ENCODE results near the gene KCNMA1.

The KCNMA1 gene

GRCh38 chr10:77249901-77250459, 387.6 kb downstream of the KCNMA1 start:
- H3K4me3 Mint-ChIP-seq: no peak overlapping the region
- no peaks in the 10 kb centered on the region for H3K9me3 Mint-ChIP-seq
- H3K27me3 Mint-ChIP-seq: no peaks in the 10 kb centered on the region
- no peaks in the 10 kb centered on the region for H3K36me3 Mint-ChIP-seq (ENCODE audit: low read depth)
- ATAC-seq (no peak), DNase-seq (no peak)
- H3K4me1 Mint-ChIP-seq: peaks cover 16% of the 10 kb centered on the region
- H3K27ac Mint-ChIP-seq: no peak overlapping the region

GRCh38 chr10:77248104-77248790, 389.4 kb downstream of the KCNMA1 start:
- Mint-ChIP-seq H3K4me3 (no peak overlapping the region), H3K27ac (no peak overlapping the region), H3K4me1 (peaks cover 12% of the 10 kb centered on the region), H3K27me3 (no peaks in the 10 kb centered on the region), H3K9me3 (no peaks in the 10 kb centered on the region), H3K36me3 (ENCODE audit: low read depth) (no peaks in the 10 kb centered on the region)
- DNase-seq: no peak
- no peak for ATAC-seq

GRCh38 chr10:77247031-77247990, 390.3 kb downstream of the KCNMA1 start:
- Mint-ChIP-seq H3K9me3 (no peaks in the 10 kb centered on the region), H3K4me3 (no peak overlapping the region), H3K36me3 (ENCODE audit: low read depth) (no peaks in the 10 kb centered on the region), H3K4me1 (peaks cover 12% of the 10 kb centered on the region), H3K27me3 (peaks cover 3% of the 10 kb centered on the region), H3K27ac (no peak overlapping the region)
- no peak for DNase-seq
- ATAC-seq: no peak

- no peak for DNase-seq
These were observed 391.7 kb downstream of the KCNMA1 start for GRCh38 chr10:77245953-77246352.

GRCh38 chr10:77244746-77245145, 392.9 kb downstream of the KCNMA1 start:
- no peaks in the 10 kb centered on the region for H3K9me3 Mint-ChIP-seq

More at GRCh38 chr10:77245953-77246352, 391.7 kb downstream of the KCNMA1 start:
- Mint-ChIP-seq H3K4me1 (peaks cover 8% of the 10 kb centered on the region), H3K27me3 (peaks cover 3% of the 10 kb centered on the region), H3K4me3 (no peak overlapping the region), H3K36me3 (ENCODE audit: low read depth) (no peaks in the 10 kb centered on the region), H3K9me3 (no peaks in the 10 kb centered on the region), H3K27ac (no peak overlapping the region)
- ATAC-seq: no peak

GRCh38 chr10:77244286-77244685, 393.3 kb downstream of the KCNMA1 start:
- no peaks in the 10 kb centered on the region for H3K36me3 Mint-ChIP-seq (ENCODE audit: low read depth)
- H3K27ac Mint-ChIP-seq: no peak overlapping the region
- H3K4me3 Mint-ChIP-seq: no peak overlapping the region
- H3K4me1 Mint-ChIP-seq: peaks cover 8% of the 10 kb centered on the region
- DNase-seq (no peak), ATAC-seq (no peak)
- H3K9me3 Mint-ChIP-seq: no peaks in the 10 kb centered on the region
- H3K27me3 Mint-ChIP-seq: peaks cover 3% of the 10 kb centered on the region

More at GRCh38 chr10:77244746-77245145, 392.9 kb downstream of the KCNMA1 start:
- DNase-seq: no peak
- peaks cover 3% of the 10 kb centered on the region for H3K27me3 Mint-ChIP-seq
- H3K27ac Mint-ChIP-seq: no peak overlapping the region
- H3K4me1 Mint-ChIP-seq: peaks cover 8% of the 10 kb centered on the region
- H3K36me3 Mint-ChIP-seq (ENCODE audit: low read depth): no peaks in the 10 kb centered on the region
- H3K4me3 Mint-ChIP-seq: no peak overlapping the region
- ATAC-seq: no peak

GRCh38 chr10:77241350-77241725, 396.3 kb downstream of the KCNMA1 start:
- Mint-ChIP-seq H3K4me1 (peaks cover 5% of the 10 kb centered on the region), H3K27ac (no peak overlapping the region), H3K9me3 (no peaks in the 10 kb centered on the region), H3K36me3 (ENCODE audit: low read depth) (no peaks in the 10 kb centered on the region), H3K4me3 (no peak overlapping the region), H3K27me3 (peaks cover 3% of the 10 kb centered on the region)
- DNase-seq: no peak
- ATAC-seq: no peak

- H3K27me3 Mint-ChIP-seq: peaks cover 3% of the 10 kb centered on the region
- H3K9me3 Mint-ChIP-seq: no peaks in the 10 kb centered on the region
- peaks cover 5% of the 10 kb centered on the region for H3K4me1 Mint-ChIP-seq
- ATAC-seq (no peak), DNase-seq (no peak)
- no peak overlapping the region for H3K27ac Mint-ChIP-seq
- no peaks in the 10 kb centered on the region for H3K36me3 Mint-ChIP-seq (ENCODE audit: low read depth)
- H3K4me3 Mint-ChIP-seq: no peak overlapping the region
These were observed 396.8 kb downstream of the KCNMA1 start for GRCh38 chr10:77240706-77241349.

- Mint-ChIP-seq H3K4me1 (peaks cover 5% of the 10 kb centered on the region), H3K27me3 (peaks cover 3% of the 10 kb centered on the region), H3K9me3 (no peaks in the 10 kb centered on the region), H3K36me3 (ENCODE audit: low read depth) (no peaks in the 10 kb centered on the region), H3K4me3 (no peak overlapping the region), H3K27ac (no peak overlapping the region)
- ATAC-seq (no peak), DNase-seq (no peak)
These were observed 397.5 kb downstream of the KCNMA1 start for GRCh38 chr10:77240041-77240652.

GRCh38 chr10:77237120-77237519, 400.5 kb downstream of the KCNMA1 start:
- peaks cover 2% of the 10 kb centered on the region for H3K27me3 Mint-ChIP-seq
- no peaks in the 10 kb centered on the region for H3K4me1 Mint-ChIP-seq
- no peak overlapping the region for H3K4me3 Mint-ChIP-seq
- no peaks in the 10 kb centered on the region for H3K36me3 Mint-ChIP-seq (ENCODE audit: low read depth)
- no peak for DNase-seq
- H3K27ac Mint-ChIP-seq: no peak overlapping the region
- no peaks in the 10 kb centered on the region for H3K9me3 Mint-ChIP-seq
- ATAC-seq: no peak

GRCh38 chr10:77236700-77237099, 400.9 kb downstream of the KCNMA1 start:
- no peak for DNase-seq
- Mint-ChIP-seq H3K27ac (no peak overlapping the region), H3K9me3 (no peaks in the 10 kb centered on the region), H3K4me3 (no peak overlapping the region), H3K27me3 (peaks cover 2% of the 10 kb centered on the region), H3K36me3 (ENCODE audit: low read depth) (no peaks in the 10 kb centered on the region), H3K4me1 (peaks cover 2% of the 10 kb centered on the region)
- no peak for ATAC-seq

GRCh38 chr10:77236029-77236428, 401.6 kb downstream of the KCNMA1 start:
- Mint-ChIP-seq H3K27me3 (peaks cover 2% of the 10 kb centered on the region), H3K27ac (no peak overlapping the region), H3K4me1 (peaks cover 7% of the 10 kb centered on the region), H3K4me3 (no peak overlapping the region), H3K36me3 (ENCODE audit: low read depth) (no peaks in the 10 kb centered on the region), H3K9me3 (no peaks in the 10 kb centered on the region)
- no peak for ATAC-seq
- DNase-seq: no peak

GRCh38 chr10:77234599-77234998, 403.0 kb downstream of the KCNMA1 start:
- ATAC-seq (no peak), DNase-seq (no peak)
- H3K27me3 Mint-ChIP-seq: peaks cover 2% of the 10 kb centered on the region
- no peak overlapping the region for H3K27ac Mint-ChIP-seq
- peaks cover 7% of the 10 kb centered on the region for H3K4me1 Mint-ChIP-seq
- H3K4me3 Mint-ChIP-seq: no peak overlapping the region
- H3K36me3 Mint-ChIP-seq (ENCODE audit: low read depth): no peaks in the 10 kb centered on the region
- no peaks in the 10 kb centered on the region for H3K9me3 Mint-ChIP-seq

GRCh38 chr10:77233466-77233865, 404.1 kb downstream of the KCNMA1 start:
- H3K4me1 Mint-ChIP-seq: peaks cover 7% of the 10 kb centered on the region
- H3K9me3 Mint-ChIP-seq: no peaks in the 10 kb centered on the region
- no peak overlapping the region for H3K27ac Mint-ChIP-seq
- ATAC-seq (no peak), DNase-seq (no peak)
- H3K4me3 Mint-ChIP-seq: no peak overlapping the region
- no peaks in the 10 kb centered on the region for H3K36me3 Mint-ChIP-seq (ENCODE audit: low read depth)
- peaks cover 2% of the 10 kb centered on the region for H3K27me3 Mint-ChIP-seq
